Fibroblast of skin of right biceps (primary cell): Measurements from ENCODE around the gene ALPI.
"Not testable (repeated sequence)": the region's sequence is repeated elsewhere in the genome, so short reads cannot be mapped to it uniquely, and the experiment has no call there.

Experiments
- DNase-seq: peaks from one replicate; pipeline ENCODE4 v3.0.0-alpha.2; 2013

Gene ALPI

DNA sequence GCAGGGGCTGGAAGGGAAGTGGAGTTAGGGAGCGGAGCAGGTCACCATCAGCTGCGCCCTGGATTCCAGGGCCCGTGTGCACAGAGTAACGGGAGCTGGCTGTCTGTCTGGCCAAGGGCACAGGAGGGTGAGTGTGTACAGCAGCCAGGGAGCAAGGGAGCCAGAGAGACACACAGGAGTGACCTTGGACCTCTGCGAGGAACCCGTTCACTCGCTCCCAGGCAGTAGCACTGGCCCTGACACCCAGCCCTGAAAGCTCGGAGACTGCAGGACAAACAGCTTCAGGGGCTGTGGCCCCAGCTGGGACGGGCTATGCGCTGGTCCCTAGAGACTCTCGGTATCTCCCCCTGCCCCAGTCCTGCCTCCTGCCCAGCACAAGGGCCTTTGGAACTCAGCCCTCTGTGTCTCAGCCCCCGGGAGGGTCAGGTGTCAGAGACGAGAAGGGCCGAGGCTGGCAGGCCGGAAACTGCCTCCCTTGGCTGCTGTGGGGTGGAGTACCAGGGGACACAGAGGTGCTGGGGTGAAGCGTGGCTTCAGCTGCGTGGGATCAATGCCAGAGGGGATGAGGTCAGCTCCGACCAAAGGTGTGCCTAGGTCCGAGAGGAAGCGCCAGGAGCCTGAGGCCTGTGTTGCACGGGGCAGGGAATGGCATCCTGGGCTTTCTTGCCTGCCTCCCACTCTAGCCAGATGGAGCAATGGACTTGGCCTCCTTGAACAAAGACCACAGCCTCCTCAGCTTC is 12.1 kb upstream of the ALPI start:
- DNase-seq, result not testable (repeated sequence)

GRCh38 chr2:232444409-232445148 is 11.4 kb upstream of the ALPI start:
- DNase-seq, result peak; percentile 49

- DNase-seq, result not testable (repeated sequence)
Observed at GRCh38 chr2:232445149-232445885, 10.6 kb upstream of the ALPI start.

- not testable (repeated sequence) for DNase-seq
Observed at GRCh38 chr2:232446266-232446777, 9.6 kb upstream of the ALPI start.

DNA sequence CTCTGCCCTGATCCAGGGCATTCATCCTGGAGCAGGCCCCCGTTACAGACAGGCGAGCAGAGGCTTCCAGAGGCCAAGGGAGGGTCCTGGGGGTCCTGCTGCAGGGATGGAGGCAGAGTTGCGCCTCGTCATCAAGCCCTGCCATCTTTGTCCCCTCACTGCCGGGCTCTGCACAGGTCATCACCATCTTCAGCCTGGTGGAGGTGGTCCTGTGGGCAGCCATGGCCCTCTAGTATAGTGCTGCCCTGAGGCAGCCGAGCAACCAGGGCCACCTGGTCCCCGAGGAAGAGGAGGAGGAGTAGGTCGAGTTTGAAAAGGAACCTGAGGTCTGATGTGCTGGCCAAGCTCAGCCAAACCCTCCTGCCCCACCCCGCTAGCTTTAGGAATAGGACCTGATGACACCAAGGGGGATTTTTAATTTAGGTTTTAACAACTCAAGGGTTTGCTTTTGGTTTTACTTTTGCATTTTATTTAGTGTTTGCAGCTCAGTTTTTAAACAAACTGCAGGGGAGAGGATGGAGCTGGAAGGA is 8.8 kb upstream of the ALPI start:
- no peak for DNase-seq

DNA sequence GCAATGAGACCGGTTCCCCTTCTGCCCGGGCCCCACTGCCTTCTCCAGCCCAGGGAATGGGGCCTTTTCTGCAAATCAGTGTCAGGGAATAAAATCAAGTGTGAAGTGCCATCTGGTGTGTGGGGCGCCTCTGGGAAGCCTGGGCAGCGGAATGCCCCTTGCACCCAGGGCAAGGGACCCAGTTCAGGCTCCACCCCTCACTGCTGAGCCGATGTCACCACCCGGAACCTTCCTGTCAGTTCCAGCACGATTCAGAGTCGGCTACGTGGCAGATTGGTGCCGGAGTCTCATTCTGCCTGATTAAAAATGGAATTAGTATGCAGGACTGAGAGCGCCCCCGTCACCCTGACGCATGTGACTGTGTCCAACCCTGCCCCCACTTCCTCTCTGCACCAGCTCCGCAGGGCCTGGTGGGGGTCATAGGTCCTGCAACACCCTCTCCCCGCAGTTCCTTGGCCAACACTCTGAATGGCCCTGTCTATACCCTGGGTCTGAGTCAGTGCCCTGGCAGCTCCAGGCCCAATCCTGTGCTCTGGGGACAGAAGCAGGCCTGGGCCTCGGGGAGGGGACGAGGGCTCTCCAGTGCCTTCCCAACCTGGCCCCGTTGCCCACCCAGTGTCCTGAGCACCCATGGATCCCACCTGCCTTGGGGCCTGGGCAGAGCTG is 8.2 kb upstream of the ALPI start:
- DNase-seq, result no peak

DNA sequence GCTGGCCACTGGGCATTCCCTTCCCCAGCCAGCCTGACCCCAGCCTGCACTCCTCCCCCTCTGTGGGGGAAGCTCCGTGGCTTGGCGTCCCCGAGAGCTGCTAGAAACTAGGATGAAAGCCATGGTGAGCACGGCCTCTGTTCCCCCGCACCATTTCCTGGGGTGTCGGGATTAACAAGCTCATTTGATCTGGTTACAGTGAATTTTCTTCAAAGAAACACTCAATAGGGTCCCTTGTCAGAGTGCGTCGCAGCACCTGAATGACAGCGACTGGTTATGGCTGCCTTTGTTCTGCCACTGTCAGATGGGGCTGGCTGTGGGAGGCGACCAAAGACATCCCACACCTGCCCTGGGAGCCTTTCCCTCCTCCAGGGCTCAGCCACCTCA is 7.7 kb upstream of the ALPI start:
- DNase-seq, result no peak

- no peak for DNase-seq
Observed at GRCh38 chr2:232449964-232450363, 6.0 kb upstream of the ALPI start.

- not testable (repeated sequence) for DNase-seq
Observed at GRCh38 chr2:232451645-232452044, 4.3 kb upstream of the ALPI start.

GRCh38 chr2:232454630-232455029 is 1.3 kb upstream of the ALPI start:
- no peak for DNase-seq

GRCh38 chr2:232456296-232457120 is 555 bp downstream of the ALPI start:
- no peak for DNase-seq

- DNase-seq, result no peak
Observed at GRCh38 chr2:232457121-232458011, 1.4 kb downstream of the ALPI start.

DNA sequence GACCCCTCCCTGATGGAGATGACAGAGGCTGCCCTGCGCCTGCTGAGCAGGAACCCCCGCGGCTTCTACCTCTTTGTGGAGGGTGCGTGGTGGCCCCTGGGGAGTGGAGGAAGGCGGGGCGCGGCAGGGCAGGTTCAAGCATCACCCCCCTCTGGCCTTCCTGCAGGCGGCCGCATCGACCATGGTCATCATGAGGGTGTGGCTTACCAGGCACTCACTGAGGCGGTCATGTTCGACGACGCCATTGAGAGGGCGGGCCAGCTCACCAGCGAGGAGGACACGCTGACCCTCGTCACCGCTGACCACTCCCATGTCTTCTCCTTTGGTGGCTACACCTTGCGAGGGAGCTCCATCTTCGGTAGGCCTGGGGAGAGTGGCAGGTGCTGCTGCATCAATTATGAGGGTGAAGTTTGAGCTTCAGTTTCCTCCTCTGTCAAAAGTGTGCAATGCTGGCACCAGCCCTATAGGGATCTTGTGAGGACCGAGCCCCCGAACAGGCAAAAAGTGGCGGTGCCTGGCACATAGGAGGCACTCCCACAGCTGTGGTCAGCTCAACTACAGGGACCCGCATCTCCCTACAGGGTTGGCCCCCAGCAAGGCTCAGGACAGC is 2.2 kb downstream of the ALPI start:
- DNase-seq, result no peak

DNA sequence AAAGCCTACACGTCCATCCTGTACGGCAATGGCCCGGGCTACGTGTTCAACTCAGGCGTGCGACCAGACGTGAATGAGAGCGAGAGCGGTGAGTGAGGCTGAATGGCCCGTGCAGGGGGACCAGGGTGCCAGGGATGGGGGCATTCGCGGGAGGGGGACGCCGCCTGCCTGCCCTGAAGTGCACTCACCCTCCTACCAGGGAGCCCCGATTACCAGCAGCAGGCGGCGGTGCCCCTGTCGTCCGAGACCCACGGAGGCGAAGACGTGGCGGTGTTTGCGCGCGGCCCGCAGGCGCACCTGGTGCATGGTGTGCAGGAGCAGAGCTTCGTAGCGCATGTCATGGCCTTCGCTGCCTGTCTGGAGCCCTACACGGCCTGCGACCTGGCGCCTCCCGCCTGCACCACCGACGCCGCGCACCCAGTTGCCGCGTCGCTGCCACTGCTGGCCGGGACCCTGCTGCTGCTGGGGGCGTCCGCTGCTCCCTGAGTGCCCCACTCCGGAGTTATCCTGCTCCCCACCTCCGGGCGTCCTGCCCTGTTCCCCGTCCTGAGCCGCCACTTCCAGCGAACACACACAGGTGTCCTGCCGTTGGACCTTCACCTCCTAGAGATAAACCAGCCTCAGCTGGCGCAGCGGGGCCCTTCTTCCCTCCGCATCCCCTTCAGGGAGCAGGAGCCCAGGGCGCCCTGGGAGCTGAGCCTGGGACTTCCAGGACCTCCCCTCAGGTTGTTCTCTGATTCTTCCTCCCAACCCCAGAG is 2.9 kb downstream of the ALPI start:
- no peak for DNase-seq

- DNase-seq, result no peak
Observed at GRCh38 chr2:232459419-232460035, 3.6 kb downstream of the ALPI start.

- DNase-seq, result no peak
Observed at GRCh38 chr2:232460171-232460570, 4.2 kb downstream of the ALPI start.

DNA sequence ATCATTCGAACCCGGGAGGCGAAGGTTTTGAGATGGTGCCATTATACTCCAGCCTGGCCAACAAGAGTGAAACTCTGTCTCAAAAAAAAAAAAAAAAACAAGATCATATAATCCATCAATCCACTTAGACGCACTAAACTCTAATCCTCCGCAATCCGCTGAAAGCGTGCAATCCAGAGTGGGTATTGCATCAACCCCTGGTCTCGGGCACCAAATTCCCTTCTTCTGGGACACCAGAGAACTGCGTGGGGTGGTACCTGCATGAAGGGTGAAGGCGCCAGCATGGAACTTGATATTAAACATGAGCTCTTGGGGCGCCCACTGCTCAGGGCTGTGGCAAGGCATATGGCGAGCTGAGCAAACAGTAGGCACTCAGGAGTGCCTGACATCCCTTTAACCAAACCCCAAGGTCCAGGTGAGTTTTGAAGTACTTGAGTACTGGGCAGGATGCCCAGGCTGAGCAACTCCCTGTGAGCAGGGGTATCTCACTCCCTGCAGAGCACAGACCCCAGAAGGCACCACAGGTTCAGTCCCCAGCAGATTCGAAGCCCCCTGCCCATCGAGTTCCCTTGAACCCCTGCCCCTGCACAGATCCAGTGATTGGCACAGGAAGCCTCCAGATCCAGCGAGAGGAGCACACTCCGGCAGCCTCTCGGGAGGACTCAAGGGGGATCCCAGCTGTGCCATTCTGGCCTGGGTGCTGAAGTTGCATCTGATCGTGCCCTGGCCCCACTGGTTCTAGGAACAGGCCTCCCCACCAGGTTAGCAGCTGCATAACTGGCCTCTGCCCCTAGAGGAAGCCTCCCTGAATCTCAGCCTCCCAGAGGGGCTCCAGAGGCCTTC is 8.0 kb downstream of the ALPI start:
- no peak for DNase-seq

DNA sequence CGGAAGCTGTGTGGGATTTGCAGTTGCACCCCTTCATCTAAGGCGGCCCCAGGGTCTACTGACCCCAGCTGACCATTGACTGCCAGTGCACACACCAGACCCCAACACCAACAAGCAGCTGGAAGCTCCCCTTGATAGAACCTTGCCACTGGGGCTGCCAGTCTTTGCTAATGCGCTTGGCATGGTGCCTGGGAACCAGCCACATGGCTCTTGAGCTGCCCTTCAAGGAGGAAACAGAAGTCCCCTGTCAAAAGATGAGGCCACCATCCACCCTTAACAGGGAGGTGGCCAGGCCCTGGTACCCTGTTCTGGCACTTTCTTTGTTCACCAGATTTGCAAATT is 8.6 kb downstream of the ALPI start:
- no peak for DNase-seq
